HepG2 (cell line): Measurements from ENCODE around the gene L3MBTL3. TPM values are rescaled to one million over a fixed set of nuclear protein-coding genes. Genes with fewer than 3 reads are reported as not detected.

Experiments
- AHR ChIP-seq: IDR thresholded peaks from 2 replicates; pipeline ENCODE4 v1.6.1; 2018; ENCODE audit warnings: missing genetic modification reagents, missing compliant biosample characterization
- CREB1 ChIP-seq, 2 experiments: fragments of 450-650 bp in 1 of 2; IDR thresholded peaks; 2 replicates each; pipeline ENCODE4 v1.6.1; 2016 to 2017; ENCODE audit warnings: control low read depth in 1 of 2, mild to moderate bottlenecking in 1 of 2, missing compliant biosample characterization in 1 of 2, missing genetic modification characterization in 1 of 2
- DMAP1 ChIP-seq: IDR thresholded peaks from 2 replicates; pipeline ENCODE4 v1.6.1; 2016
- GTF2F1 ChIP-seq: fragments of 150-350 bp; IDR thresholded peaks from 2 replicates; pipeline ENCODE4 v1.6.1; 2014; ENCODE audit warnings: low read length
- HHEX ChIP-seq: IDR thresholded peaks from 2 replicates; pipeline ENCODE4 v1.6.1; 2016; ENCODE audit warnings: control low read depth
- MBD4 ChIP-seq: IDR thresholded peaks from 2 replicates; pipeline ENCODE4 v1.6.1; 2012; ENCODE audit warnings: low read length, inconsistent platforms, borderline replicate concordance
- MLX ChIP-seq: IDR thresholded peaks from 2 replicates; pipeline ENCODE4 v1.6.1; 2016
- POLR2A ChIP-seq, 2 experiments: IDR thresholded peaks; 2 replicates each; pipeline ENCODE4 v1.6.1; 2011; ENCODE audit warnings: low read depth in 2 of 2, low read length in 2 of 2, mild to moderate bottlenecking in 1 of 2, moderate library complexity in 1 of 2; ENCODE audit not compliant: insufficient read depth in 1 of 2
- SAP130 ChIP-seq: IDR thresholded peaks from 2 replicates; pipeline ENCODE4 v1.6.1; 2016; ENCODE audit warnings: low read depth
- SP2 ChIP-seq: sonication (generic); formaldehyde crosslinking; IDR thresholded peaks from 2 replicates; pipeline ENCODE4 v1.5.1; 2020; ENCODE audit warnings: mild to moderate bottlenecking, missing genetic modification reagents
- SP5 ChIP-seq: IDR thresholded peaks from 2 replicates; pipeline ENCODE4 v1.6.1; 2016; ENCODE audit warnings: low read depth, borderline replicate concordance
- SRSF9 ChIP-seq: fragments of 200-400 bp; formaldehyde crosslinking; IDR thresholded peaks from 2 replicates; pipeline ENCODE4 v1.6.1; 2018; ENCODE audit warnings: borderline replicate concordance, mild to moderate bottlenecking, low read depth, low read length; ENCODE audit not compliant: insufficient read depth, poor library complexity, severe bottlenecking
- YEATS2 ChIP-seq: sonication (generic); formaldehyde crosslinking; IDR thresholded peaks from 2 replicates; pipeline ENCODE4 v1.4.0; 2020; ENCODE audit warnings: missing genetic modification reagents, borderline replicate concordance
- ZBTB8A ChIP-seq: sonication (generic); formaldehyde crosslinking; IDR thresholded peaks from 2 replicates; pipeline ENCODE4 v1.4.0; 2020; ENCODE audit warnings: mild to moderate bottlenecking, low read depth, missing genetic modification reagents, borderline replicate concordance
- ZC3H13 ChIP-seq: sonication (generic); formaldehyde crosslinking; IDR thresholded peaks from 2 replicates; pipeline ENCODE4 v1.8.1; 2023; ENCODE audit warnings: mild to moderate bottlenecking, missing genetic modification reagents, moderate library complexity
- ZMYM2 ChIP-seq: sonication (generic); formaldehyde crosslinking; IDR thresholded peaks from 2 replicates; pipeline ENCODE4 v1.8.0; 2022; ENCODE audit warnings: mild to moderate bottlenecking, missing genetic modification reagents
- ZNF101 ChIP-seq: sonication (generic); formaldehyde crosslinking; IDR thresholded peaks from 2 replicates; pipeline ENCODE4 v1.4.0; 2020; ENCODE audit warnings: mild to moderate bottlenecking, low read depth, missing genetic modification reagents, borderline replicate concordance
- ZNF318 ChIP-seq: sonication (generic); formaldehyde crosslinking; IDR thresholded peaks from 2 replicates; pipeline ENCODE4 v1.4.0; 2020; ENCODE audit warnings: mild to moderate bottlenecking, missing genetic modification reagents
- ZNF382 ChIP-seq: sonication (generic); formaldehyde crosslinking; IDR thresholded peaks from 2 replicates; pipeline ENCODE4 v1.5.0; 2020; ENCODE audit warnings: missing genetic modification reagents, mild to moderate bottlenecking, borderline replicate concordance
- ZNF563 ChIP-seq: sonication (generic); formaldehyde crosslinking; IDR thresholded peaks from 2 replicates; pipeline ENCODE4 v1.8.0; 2022; ENCODE audit warnings: mild to moderate bottlenecking, moderate library complexity, missing genetic modification reagents
- ZNF724P ChIP-seq: sonication (generic); formaldehyde crosslinking; IDR thresholded peaks from 2 replicates; pipeline ENCODE4 v1.8.0; 2022; ENCODE audit warnings: missing genetic modification reagents, borderline replicate concordance
- polyA plus RNA-seq, 8 experiments: library from polyadenylated mRNA; depleted of rRNA in 3 of 8; stranded (reverse) in 7 of 8; unstranded in 1 of 8; fragments of >200 nt; fragmentation: Illumina TruSeq in 4 of 8; extraction: Trizol in 4 of 8; gene quantifications; 2 replicates each; pipeline versions ENCODE4 v1.2.1 to v1.2.3, GENCODE V29; 2011 to 2016; ENCODE audit warnings: low read depth in 4 of 8, missing spikeins in 1 of 8, mixed read lengths in 1 of 8; ENCODE audit not compliant: insufficient read depth in 1 of 8
- total RNA-seq, 5 experiments: library from RNA; depleted of rRNA; stranded (reverse); fragments of >200 nt; fragmentation: Illumina TruSeq; extraction: Trizol; gene quantifications; 2 replicates each; pipeline ENCODE4 v1.2.3, GENCODE V29; 2016; ENCODE audit warnings: low read depth in 1 of 5

The L3MBTL3 gene
- total and polyA plus RNA-seq, 2 of the 13 experiments (the other 11 are each of a cell fraction or from before 2014, with no cell fraction given): 1.5 to 2.5 TPM

DNA sequence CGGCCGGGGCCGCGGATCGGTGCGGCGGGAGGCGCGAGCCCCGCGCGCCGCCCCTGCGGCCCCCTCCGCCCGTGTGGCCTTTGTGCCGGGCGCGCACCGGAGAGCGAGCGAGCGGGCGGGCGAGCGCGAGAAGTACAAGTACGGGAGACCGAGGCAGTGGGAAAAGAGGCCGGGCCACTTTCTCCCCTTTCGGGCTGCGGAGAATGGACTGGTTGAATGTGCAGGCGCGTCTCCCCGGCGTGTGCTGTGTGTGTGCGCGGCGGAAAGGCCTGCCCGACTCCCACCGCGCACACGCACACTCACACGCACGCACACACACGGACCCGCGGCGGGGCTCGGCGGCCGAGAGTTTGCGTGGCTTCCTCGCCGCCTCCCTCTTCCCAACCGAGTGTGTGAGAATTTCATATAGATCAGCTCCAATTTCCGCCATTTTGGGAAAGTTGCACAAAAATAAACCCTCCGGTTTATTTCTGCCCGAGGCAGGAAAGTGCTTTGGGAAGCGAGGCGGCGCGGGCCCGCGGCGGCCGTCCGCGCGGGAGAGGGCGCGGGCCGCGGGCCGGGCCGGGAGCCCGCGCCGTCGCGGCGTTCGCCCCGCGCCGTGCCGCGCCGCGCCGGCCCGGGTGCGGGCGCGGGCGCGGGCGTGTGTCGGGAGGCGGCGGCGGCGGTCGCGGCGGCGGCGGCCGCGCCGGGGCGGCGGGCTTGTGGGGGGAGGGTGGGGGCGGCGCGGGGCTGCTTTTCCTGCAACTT, 1.1 kb downstream of the L3MBTL3 start (continued):
- TF ChIP-seq AHR (CRISPR knock-in tag) (no peak), MBD4 (no peak), DMAP1 (no peak), HHEX (CRISPR knock-in tag) (no peak), ZNF724P (CRISPR knock-in tag) (0 out of 2 replicates have a peak, but pooled peaks have one; percentile 26), SP5 (CRISPR knock-in tag) (no peak), SAP130 (CRISPR knock-in tag) (0 out of 2 replicates have a peak, but pooled peaks have one; percentile 35), YEATS2 (CRISPR knock-in tag) (no peak), ZMYM2 (CRISPR knock-in tag) (no peak), ZNF382 (CRISPR knock-in tag) (no peak), ZC3H13 (CRISPR knock-in tag) (no peak), POLR2A (IDR thresholded peaks at IDR 0.05; ENCODE audit: insufficient read depth in 1 of 2, low read depth in 2 of 2, low read length in 2 of 2) (no peak), SRSF9 (no peak), ZNF318 (CRISPR knock-in tag) (no peak), ZNF101 (CRISPR knock-in tag) (no peak), SP2 (CRISPR knock-in tag) (no peak), ZNF563 (no peak), CREB1 (IDR thresholded peaks at IDR 0.05) (no peak), CREB1 (CRISPR knock-in tag; IDR thresholded peaks at IDR 0.05) (no peak), ZBTB8A (CRISPR knock-in tag) (no peak), GTF2F1 (no peak), MLX (CRISPR knock-in tag) (no peak)
